GM19455 (cell line): ENCODE measurements around the gene SDK1.

Experiments used
- ATAC-seq: cut with Tn5 transposase; IDR thresholded peaks from one replicate; pipeline ENCODE4 v1.9.1; 2021; ENCODE audit not compliant: unreplicated experiment

SDK1 gene

DNA sequence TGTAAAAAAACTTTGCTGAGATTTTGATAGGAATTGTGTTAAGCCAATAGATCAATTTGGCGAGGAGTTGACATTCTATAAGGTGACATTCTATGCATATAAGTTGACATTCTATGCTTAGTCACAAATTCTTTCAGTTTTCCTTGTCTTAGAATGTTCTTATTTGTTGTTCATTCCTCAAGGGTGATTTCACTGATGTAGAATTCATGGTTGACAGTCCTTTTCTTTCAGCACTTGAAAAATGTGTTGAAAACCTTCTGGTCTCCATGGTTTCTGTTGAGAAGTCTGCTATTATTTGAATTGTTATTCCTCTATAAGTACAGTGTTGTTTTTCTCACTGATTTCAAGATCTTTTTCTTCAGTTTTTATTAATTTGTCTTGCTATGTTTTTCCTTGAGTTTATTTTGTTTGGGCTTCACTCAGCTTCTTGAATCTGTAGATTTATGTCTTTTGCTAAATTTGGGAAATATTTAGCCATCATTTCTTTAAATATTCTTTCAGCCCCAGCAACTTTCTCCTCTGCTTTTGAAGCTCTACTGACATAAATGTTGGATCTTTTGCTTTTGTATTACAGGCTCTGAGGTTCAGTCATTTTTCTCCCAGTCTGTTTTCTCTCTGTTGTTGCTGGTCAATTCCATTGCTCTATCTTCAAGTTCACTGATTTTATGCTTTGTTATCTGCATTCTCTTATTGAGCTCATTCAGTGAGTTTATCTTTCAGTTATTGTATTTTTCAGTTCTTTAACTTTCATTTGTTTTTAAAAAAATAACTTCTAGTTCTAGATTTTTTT lies 154.9 kb downstream of the SDK1 start:
- no peak for ATAC-seq

- no peak for ATAC-seq
Observed at GRCh38 chr7:3459111-3459510, 158.1 kb downstream of the SDK1 start.

DNA sequence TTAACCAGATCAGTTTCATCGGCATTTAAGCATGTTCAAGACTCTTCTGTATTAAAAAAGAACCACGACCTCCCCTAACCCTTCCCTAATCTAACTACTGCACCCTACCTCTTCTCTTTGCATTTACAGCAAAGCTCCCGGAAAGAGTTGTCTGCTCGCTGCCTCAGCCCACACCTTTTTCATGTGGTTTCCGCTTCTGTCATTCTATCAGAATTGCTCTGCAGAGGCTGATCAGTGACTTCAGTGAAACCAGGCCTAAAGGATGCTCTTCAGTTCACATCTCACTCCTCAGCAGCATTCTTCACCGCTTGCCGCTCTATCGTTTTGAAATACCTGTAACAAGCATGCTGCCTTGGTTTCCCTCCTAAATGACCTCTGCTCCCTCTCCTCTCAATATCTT lies 160.9 kb downstream of the SDK1 start:
- no peak for ATAC-seq

DNA sequence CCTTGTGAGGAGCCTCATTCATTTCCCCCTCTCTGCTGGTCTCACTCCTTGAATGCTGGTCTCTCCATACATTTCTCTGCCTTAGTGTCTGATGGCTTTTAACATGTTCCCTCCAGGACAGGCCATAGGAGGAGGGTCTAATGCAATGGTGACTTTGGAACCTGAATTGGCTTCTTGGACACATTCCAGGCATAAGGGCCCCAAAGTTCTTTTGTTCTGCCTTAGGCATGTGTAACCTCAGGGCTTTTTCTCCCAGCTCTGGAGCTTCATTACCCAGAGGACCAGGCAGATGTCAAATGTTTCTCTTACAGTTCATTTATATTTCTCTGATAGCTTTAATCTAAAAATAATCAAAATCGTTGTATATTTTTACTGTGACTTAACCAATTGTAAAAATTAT lies 162.6 kb downstream of the SDK1 start:
- ATAC-seq = no peak

GRCh38 chr7:3464900-3465622 lies 164.0 kb downstream of the SDK1 start:
- no peak for ATAC-seq

DNA sequence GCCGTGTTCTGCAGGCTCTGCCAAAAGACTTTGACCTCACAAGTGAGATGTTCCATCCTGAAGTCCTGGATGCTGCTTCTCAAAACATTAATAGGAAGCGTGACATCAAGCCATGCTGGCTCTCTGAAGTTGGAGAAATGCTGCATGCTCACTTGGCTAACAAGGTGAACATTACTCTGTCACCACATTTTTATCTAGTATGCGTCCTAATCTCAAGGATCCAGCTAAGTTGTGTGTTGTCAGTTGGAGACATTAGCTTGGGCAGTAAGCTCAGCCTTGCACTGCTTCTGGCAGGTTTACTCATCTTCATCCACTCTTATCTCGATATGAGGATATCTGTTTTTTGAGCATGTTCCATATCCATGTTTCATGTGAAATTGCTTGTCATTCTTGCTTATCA lies 165.2 kb downstream of the SDK1 start:
- ATAC-seq = no peak

DNA sequence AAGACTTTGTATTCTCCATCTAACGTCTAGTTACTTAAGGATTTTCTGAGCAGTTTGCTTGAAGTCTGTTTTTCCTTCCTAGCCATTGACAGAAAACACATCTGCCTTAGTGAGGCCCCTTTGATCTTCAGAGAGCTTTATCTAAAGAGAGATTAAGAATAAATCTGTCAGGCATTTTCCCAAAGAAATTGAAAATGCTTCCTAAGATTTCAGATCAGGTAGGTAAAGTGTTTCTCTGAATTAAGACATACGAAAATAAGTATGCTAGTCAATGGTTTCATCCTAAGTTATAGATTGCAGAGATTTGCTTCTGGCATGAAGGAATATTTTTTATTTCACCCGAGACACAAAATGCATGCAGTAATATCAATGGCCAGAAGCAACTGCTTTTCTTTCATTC lies 168.6 kb downstream of the SDK1 start:
- no peak for ATAC-seq

- no peak for ATAC-seq
Observed at GRCh38 chr7:3480197-3480596, 179.1 kb downstream of the SDK1 start.

DNA sequence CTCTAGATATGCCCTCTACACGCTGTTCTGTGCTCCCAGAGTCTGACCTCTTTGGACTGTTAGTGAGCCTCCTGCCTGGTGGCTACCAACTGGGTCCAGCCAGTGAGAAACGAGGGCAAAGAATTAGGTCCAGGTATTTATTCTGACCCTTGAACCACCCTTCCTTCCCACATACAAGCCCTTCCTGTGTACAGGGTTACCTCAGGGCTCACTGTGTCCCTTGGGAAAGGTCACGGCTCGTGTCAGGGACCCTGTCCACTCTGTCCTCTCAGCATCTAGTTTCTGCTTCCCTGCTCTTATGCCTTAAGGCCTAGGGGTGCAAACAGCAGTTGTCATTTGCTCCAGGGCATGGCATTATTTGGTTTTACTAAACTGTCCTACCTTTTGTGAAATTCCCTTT lies 180.4 kb downstream of the SDK1 start:
- no peak for ATAC-seq

DNA sequence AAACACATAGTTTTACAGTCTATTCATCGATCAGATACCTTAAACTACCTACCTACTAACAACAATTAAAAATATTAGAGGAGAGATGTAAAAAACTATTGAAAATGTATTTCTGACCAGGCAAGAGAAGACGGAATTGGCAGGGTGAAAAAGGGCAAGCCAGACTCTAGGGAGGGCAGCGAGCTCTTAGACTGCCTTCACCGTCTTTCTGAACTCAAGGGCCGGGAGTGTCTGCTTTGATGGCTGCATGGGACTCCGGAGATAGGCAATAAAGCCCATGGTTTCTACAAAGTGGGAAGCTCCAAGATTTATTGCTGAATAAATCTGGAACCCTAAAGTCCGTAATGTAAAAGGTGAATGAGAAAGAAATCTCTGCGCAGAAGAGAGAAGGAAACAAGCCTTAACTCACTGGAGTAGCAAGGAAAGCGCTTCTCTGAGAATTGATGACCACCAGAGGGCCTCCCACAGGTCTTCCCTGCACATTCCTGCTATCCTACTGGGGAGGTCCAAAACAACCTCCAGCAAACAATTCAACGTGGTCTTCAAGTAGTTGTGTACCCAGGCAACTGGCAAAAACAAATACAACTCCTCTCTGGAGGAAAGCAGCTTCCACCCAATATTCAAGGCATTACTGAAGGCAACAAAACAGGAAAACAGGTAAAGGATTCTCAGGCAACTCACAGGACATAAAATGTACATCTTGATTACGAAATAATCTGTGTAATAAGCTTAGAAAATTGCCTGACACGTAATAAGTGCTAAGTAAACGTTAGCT lies 181.3 kb downstream of the SDK1 start:
- no peak for ATAC-seq

DNA sequence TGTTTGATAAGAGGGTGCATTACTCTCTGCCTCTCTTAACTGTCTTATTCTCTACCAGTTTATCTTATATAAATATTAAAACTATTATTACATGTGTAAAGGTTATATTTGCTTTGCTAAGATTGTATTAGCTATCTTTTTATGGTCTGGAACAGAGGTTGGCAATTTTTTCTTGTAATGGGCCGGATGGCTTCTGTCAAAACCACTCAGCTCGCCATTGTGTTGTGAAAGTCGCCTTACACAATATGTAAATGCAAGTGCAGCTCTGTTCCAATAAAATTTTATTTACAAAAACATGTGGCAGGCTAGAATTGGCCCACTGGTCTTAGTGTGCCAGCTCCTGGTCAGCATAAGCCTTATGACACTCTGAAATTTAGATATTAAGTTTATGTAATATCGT lies 185.8 kb downstream of the SDK1 start:
- no peak for ATAC-seq

GRCh38 chr7:3488829-3489228 lies 187.8 kb downstream of the SDK1 start:
- ATAC-seq = no peak

- no peak for ATAC-seq
Observed at GRCh38 chr7:3493499-3493898, 192.4 kb downstream of the SDK1 start.

DNA sequence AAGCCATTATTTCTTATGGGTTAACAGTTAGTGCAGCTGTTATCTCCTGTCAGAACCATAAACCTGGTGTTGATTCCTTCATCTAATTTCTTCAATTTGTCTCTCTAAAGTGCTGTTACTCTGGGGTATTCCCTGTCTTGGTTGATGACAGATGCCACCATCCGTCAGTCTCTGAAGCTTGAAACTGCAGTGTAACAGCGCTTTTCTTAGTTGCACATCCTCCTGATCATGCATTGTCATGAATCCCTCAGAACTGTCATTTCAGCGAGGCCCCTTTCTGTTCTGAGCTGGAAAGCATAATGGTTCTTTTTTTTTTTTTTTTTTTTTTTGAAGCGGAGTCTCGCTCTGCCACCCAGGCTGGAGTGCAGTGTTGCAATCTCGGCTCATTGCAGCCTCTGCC lies 193.9 kb downstream of the SDK1 start:
- no peak for ATAC-seq

DNA sequence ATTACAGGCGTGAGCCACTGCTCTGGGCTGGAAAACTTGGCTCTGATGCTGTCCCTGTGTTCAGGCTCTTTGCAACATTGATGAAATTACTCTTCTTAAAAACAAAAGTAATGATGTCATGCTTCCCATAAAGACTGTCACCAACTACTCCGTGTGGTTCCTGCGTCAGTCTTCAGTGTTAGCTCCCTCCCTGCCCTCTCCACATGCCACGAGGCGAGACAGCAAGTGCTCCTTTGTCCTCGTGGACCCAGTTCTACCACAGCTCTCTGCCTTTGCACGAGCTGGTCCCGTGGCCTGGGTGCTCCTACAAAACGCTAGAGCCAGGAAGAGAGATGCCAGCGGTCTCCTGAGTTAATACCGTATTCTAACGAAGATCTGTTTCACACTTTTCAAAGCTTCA lies 194.5 kb downstream of the SDK1 start:
- ATAC-seq = no peak

DNA sequence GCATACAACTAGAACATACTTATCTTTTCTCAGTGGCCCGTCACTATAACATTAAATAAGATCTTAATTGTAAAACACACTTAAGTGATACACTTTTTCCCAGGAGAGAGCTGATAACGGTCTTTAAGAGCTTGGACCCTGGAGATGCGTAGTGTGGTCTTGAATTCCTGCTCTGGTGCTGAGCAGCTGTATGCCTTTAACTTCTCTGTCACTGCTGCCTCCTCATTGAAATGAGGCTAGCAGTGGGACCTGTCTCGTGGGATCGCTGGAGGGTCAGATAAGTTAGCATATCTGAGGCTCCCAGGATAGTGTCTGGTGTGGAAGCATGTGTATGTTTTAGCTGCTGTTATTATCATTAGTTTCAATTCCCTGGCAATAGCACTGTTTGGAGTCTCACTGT lies 194.9 kb downstream of the SDK1 start:
- ATAC-seq = no peak

DNA sequence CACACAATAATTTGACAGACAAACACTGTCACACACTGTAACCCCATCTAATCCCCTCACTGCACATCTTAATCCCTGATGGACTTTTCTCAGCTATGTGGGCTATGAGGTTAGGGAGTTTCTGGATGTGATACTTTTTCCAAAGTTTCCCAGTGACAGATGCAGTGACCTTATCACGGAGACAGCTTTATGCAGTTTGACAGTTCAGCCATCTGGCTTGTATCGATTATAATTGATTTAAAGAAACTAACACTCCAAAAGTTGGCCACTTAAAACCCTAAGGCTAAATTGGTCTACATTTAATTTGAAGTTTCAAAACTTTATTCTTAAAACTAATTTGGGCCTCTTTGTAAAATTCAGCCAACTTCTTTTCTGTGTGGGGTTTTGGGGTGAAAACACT lies 196.7 kb downstream of the SDK1 start:
- no peak for ATAC-seq

DNA sequence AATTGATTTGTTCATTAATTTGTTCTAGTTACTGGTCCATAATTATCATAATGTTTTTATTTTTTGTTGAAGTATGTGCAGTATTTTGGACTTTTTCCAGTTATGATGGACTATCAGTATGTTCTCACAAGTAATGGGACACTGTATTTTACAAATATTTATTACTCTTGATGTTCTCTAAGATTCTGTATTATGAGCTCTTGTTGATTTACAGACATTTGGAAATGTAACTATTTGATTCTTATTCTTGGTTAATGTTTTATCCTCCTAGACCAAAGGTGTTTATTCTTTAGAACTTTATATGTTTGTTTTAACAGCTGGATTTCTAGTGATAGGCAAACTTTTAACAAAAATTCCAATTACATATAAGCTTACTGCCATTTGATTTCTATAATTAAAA lies 200.6 kb downstream of the SDK1 start:
- ATAC-seq = no peak

GRCh38 chr7:3504384-3504783 lies 203.3 kb downstream of the SDK1 start:
- ATAC-seq = no peak

DNA sequence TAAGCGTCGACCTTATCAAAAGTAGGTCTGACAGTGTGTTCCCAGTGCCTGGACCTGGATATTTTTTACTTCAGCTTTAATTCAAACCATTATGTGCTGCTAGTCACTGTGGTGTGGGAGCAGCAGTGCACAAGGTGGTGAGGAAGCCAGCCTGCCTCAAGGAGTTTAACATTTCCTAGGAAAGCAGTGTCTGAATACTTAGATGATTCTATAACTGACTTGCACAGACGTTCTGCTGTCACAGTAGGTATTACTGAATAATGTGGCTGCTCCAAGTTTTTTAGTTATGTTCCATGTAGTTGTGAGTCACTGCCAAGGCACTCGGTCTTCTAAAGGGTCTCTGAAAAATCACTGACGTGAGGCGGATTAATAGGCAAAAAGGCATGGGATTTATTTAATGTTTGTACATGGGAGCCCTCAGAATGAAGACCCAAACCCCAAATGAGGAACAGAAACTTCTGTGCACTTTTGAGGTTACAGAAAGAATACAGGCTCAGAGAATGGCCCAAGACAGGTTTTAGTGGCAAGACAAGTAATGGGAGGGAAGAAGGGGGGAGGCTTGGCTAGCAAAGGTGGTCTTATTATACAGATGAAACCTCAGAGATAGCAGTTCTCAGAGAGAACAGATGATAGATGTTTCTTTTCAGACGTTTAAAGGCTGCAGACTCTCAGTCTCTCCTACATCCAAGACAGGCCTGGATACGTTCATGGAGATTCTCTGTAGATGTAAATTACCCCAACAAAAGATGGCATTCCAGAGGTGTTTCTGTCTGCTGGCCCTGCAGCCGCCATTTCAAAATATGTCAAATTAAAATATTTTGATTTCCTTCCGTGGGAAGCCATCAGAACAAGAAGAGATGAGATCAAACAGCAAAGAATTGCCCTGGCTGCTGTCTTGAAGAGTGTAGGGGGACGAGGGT lies 209.3 kb downstream of the SDK1 start:
- no peak for ATAC-seq

GRCh38 chr7:3517344-3517743 lies 216.3 kb downstream of the SDK1 start:
- ATAC-seq = no peak
